NOMO-1 (cell line): ENCODE data around the gene PCDHGC4.

ENCODE experiments used
- DNase-seq, 2 experiments: peaks; one replicate each; lab custom pipeline; 2025; ENCODE audit not compliant: unreplicated experiment in 2 of 2; lab: John Stamatoyannopoulos, UW

The PCDHGC4 gene

GRCh38 chr5:141484641-141485311 is at the start of gene PCDHGC4:
Gene PCDHGC4, plus strand, starts transcription at chr5:141485030. Its CDS starts 144 bp downstream, at chr5:141485174.
- DNase-seq = no peak

DNA sequence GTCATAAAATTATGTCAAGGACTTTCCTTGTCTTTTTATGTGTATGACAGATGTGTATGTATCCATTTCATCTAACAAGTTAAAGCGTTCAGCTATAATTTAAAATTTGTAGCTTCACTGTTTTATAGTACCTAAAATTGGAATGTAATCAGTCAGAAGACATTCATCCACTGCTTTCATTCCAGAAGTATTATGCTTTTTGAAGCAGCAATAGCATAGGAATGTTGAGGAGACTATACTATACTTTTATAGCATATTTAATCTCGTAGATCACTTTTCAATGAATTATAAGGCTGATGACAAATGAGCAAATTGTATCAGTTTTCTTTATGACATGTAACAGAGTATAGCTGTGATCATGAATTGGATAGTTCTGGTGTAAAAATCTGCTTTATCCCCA is 47.6 kb upstream of the PCDHGC4 start:
- DNase-seq = no peak

DNA sequence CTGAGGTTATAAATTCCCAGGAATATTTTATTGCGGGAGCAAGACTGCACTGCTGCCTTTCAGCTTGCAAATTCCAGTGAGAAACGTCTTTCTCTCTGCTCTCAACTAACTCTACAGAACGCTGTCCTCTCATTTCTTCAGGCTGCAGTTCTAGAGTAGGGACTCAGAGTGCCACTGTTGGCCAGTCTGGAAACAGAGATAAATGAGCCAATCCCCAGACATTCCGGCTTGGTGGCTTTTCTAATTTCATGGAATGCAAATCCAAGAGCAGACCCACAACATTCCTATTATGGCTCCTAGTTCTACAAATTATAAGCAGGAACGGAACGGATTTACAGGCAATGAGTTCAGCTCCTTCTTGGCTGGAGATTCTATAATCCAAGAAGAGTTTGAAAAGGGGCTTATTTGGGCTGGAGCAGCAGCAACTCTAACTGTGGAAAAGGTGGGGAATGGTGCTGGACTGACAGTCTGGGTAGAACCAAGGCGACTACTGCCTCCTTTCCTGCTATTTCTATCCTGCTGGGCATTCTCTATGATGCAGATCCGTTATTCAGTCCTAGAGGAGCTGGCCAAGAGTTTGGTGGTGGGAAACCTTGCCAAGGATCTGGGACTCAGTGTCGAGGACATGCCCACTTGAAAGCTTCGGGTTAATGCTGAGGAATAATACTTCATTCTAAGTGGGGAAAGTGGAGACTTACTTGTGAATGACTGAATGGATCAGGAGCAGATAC is 45.3 kb upstream of the PCDHGC4 start:
- DNase-seq = no peak

DNA sequence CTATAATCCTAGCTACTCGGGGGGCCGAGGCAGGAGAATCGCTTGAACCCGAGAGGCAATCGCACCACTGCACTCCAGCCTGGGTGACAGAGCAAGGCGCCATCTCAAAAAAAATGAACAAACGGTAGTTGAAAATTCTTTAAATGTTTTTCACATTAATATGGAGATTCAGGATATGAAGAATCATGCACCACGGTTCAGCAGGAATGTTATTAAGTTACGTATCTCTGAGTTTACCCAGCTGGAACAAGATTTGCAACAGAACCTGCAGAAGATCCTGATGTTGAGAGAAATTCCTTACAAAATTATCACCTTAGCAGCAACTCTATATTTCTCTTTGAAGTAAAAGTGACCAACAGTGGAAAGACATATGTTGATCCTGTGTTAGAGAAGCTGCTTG is 44.5 kb upstream of the PCDHGC4 start:
- no peak for DNase-seq

- DNase-seq = no peak
Observed at GRCh38 chr5:141441571-141442170, 43.2 kb upstream of the PCDHGC4 start.

DNA sequence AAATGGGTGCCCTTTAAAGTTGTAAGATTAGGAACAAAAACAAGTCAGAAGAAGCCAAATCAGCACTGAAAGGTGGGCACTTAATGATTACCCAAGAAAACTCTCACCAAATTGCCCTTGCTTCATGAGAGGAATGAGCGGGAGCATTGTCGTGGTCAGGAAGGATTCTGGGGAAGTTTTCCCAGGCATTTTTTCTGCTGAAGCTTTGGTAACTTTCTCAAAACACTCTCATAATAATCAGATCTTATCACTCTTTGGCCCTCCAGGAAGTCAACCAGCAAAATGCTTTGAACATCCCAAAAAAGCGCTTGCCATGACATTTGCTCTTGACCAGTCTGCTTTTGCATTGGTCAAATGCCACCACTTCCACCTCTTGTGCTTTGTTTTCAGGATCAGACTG is 19.5 kb upstream of the PCDHGC4 start:
- no peak for DNase-seq

DNA sequence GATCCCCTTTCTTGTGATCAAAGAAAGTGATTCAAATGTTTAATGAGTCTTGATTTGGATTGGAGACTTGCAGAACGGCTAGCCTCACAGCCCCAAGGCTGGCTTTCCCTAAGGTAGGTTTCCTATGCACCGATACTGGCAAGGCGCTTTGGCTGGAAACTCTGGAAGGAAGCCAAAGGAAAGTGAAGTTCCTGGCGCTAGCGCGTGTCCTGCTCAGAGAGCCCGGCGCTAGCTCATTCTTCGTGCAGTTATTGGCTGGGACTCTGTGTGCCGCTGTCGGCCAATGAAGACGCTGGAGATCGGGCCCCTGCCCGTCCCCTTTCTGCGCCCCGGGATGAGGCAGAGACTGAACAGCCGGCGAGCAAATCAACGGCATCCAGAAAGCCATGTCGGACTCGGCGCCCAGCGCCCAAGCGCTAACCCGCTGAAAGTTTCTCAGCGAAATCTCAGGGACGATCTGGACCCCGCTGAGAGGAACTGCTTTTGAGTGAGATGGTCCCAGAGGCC is 9.2 kb upstream of the PCDHGC4 start, which contains the start of gene PCDHGC3:
TSS of gene PCDHGC3 (plus strand) at position 342 of the 507 bp plus-strand sequence. CDS start at position 493, 151 bp downstream.
- peak; percentile 53 to 69 for DNase-seq

GRCh38 chr5:141476132-141476911 is 8.5 kb upstream of the PCDHGC4 start:
- DNase-seq = peak; percentile 9 to 14

DNA sequence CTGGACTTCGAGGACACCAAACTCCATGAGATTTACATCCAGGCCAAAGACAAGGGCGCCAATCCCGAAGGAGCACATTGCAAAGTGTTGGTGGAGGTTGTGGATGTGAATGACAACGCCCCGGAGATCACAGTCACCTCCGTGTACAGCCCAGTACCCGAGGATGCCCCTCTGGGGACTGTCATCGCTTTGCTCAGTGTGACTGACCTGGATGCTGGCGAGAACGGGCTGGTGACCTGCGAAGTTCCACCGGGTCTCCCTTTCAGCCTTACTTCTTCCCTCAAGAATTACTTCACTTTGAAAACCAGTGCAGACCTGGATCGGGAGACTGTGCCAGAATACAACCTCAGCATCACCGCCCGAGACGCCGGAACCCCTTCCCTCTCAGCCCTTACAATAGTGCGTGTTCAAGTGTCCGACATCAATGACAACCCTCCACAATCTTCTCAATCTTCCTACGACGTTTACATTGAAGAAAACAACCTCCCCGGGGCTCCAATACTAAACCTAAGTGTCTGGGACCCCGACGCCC is 7.7 kb upstream of the PCDHGC4 start:
- DNase-seq = no peak

- DNase-seq = no peak
Observed at GRCh38 chr5:141477815-141478214, 7.0 kb upstream of the PCDHGC4 start.

DNA sequence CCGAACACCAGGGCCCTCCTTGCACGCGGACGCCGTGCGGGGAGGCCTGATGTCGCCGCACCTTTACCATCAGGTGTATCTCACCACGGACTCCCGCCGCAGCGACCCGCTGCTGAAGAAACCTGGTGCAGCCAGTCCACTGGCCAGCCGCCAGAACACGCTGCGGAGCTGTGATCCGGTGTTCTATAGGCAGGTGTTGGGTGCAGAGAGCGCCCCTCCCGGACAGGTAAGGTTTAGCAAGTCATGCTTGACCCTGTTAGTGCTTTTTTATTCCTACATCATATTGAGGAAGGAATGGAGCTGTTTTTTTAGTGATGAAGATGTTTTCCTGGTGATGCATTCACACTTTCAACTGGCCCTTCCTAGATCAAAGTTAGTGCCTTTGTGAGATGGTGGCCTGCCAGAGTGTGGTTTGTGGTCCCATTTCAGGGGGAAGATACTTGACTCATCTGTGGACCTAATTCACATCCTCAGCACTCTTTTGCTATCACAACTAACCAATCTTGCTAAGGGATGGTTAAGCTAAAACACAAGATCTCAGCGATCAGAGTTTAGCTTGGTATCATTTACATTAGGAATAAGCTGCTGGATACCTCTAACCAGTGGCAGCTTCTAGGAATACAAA is 6.4 kb upstream of the PCDHGC4 start:
- DNase-seq = no peak

DNA sequence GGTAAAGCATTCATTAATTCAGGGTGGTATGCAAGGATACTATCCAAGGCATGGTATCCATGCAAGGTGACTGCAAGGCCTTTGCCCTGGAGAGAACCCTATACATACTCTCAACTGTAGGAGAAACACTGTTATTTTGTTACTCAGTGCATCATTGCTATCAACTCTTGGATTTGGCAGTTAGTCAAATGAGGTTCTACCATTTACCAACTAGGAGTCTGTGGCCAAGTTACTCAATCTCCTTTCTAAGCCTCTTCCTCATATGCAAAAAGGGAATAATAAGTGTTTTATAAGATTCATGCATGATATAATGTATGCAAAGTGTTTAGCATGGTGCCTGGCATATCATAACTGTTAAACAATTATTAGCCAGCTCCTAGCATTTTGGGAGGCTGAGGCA is 5.1 kb upstream of the PCDHGC4 start:
- DNase-seq = peak; percentile 0 to 10

DNA sequence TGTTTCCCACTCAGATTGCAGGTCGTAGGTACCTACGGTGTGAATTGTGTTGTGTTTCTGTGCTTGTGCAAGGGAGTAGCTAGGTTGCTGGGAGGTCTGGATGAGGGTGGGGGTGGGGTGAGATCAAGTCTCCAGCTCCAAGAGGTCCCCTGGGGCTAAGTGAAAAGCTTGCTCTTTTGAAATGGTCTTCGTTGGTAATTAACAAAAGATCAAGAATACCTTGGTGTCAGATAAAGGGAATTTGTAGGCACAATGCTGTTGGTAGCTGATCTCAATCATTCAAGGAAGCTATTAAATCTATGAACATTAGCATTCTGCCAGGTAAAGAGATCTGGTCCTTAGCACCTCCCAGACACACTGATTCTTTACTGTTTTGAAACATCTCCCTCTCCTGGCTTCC is 928 bp upstream of the PCDHGC4 start:
- no peak for DNase-seq

DNA sequence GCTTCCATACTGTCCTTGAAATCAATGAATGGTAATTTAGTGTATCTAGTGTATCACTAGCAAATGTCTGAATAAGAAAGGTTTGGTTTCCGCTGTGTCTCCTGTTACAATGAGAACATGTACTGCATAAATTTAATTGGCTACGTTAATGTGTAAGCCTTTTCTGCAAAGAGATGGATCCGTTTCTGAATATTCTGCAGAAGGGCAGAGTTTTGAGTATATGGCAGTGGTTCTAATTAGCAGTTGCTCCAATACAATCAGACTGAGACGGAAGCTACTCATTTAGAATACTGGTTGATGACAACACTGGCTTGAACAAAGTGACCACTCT is 555 bp upstream of the PCDHGC4 start:
- no peak for DNase-seq

DNA sequence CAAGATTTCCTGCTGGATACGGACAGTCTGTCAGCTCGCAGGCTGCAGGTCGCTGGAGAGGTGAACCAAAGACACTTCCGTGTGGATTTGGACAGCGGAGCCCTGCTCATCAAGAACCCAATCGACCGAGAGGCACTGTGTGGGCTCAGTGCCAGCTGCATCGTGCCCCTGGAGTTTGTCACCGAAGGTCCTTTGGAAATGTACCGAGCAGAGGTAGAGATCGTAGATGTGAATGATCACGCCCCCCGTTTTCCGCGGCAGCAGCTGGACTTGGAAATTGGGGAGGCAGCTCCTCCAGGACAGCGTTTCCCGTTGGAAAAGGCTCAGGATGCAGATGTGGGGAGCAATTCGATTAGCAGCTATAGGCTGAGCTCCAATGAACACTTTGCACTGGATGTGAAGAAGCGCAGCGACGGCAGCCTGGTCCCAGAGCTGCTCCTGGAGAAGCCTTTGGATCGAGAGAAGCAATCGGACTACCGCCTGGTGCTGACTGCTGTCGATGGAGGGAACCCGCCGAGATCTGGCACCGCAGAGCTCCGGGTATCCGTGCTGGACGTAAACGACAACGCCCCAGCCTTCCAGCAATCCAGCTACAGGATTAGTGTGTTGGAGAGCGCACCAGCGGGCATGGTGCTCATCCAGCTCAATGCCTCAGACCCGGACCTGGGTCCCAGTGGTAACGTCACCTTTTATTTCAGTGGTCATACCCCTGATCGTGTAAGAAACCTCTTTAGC is 658 bp downstream of the PCDHGC4 start:
- DNase-seq = no peak

DNA sequence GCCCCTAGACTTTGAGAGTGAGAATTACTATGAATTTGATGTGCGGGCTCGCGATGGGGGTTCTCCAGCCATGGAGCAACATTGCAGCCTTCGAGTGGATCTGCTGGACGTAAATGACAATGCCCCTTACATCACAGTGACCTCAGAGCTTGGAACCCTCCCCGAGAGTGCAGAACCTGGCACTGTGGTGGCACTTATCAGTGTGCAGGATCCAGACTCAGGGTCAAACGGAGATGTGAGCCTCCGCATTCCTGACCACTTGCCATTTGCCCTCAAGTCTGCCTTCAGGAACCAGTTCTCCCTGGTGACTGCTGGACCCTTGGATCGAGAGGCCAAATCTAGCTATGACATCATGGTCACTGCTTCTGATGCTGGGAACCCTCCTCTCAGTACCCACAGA is 1.3 kb downstream of the PCDHGC4 start:
- no peak for DNase-seq

- no peak for DNase-seq
Observed at GRCh38 chr5:141487131-141487530, 2.3 kb downstream of the PCDHGC4 start.

GRCh38 chr5:141488591-141489561 is 4.0 kb downstream of the PCDHGC4 start, which contains the start of gene PCDHGC5:
Gene PCDHGC5, plus strand, starts transcription at chr5:141489081. Its CDS starts 160 bp downstream, at chr5:141489241.
- no peak for DNase-seq
